GM12875 (cell line): Measurements from ENCODE around the gene MRPL14.

ENCODE experiments used
- H3K4me3 ChIP-seq: one replicate; pipeline ENCODE4 v1.5.1; 2011; ENCODE audit warnings: low read depth, low read length, control low read depth
- TF ChIP-seq, protein P1 (sequence below): IDR thresholded peaks from 2 replicates; pipeline ENCODE4 v1.5.1; 2011; ENCODE audit warnings: low read depth, mild to moderate bottlenecking, control low read depth, inconsistent platforms, low read length, moderate library complexity, borderline replicate concordance; ENCODE audit not compliant: insufficient read depth

The MRPL14 gene

GRCh38 chr6:44127186-44128019 is at the start of gene MRPL14, which contains the start of gene TMEM63B:
Gene MRPL14 (minus strand): TSS chr6:44127452. CDS start chr6:44116611, 10,841 bp downstream.
Gene TMEM63B (plus strand): TSS chr6:44127554. CDS start chr6:44134585, 7,031 bp downstream.
- TF ChIP-seq, protein P1, sequence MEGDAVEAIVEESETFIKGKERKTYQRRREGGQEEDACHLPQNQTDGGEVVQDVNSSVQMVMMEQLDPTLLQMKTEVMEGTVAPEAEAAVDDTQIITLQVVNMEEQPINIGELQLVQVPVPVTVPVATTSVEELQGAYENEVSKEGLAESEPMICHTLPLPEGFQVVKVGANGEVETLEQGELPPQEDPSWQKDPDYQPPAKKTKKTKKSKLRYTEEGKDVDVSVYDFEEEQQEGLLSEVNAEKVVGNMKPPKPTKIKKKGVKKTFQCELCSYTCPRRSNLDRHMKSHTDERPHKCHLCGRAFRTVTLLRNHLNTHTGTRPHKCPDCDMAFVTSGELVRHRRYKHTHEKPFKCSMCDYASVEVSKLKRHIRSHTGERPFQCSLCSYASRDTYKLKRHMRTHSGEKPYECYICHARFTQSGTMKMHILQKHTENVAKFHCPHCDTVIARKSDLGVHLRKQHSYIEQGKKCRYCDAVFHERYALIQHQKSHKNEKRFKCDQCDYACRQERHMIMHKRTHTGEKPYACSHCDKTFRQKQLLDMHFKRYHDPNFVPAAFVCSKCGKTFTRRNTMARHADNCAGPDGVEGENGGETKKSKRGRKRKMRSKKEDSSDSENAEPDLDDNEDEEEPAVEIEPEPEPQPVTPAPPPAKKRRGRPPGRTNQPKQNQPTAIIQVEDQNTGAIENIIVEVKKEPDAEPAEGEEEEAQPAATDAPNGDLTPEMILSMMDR = no peak
- H3K4me3 ChIP-seq = peak within 1 kb of the TSS; percentile 70

DNA sequence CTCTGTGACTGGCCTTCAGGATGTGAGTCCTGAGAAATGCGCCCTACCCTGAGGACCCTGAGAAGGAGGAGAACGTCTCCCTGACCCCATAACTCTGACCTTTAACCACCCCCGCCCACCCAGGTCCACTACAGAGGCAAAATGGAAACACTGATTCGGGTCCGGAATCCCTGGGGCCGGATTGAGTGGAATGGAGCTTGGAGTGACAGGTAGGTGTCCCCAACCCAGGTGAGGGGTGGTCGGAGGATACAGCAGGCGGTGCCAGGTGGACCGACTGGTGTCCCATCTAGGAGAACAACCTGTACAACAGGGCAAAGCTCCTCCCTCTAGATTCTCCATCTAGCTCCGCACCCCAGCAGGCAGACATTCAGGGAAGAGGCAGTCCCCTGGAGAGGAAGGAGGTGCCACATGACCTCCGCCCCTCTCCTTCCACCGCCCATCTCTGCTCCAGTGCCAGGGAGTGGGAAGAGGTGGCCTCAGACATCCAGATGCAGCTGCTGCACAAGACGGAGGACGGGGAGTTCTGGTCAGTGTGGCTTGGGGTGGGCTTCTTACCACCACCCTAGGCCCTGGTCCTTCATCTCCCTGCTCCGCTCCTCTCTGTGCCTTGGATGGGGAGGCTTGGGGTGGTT is 49.0 kb upstream of the MRPL14 start:
- no peak overlapping the region for H3K4me3 ChIP-seq

GRCh38 chr6:44172731-44173500 is 45.7 kb upstream of the MRPL14 start:
- H3K4me3 ChIP-seq = no peak overlapping the region
- TF ChIP-seq, protein P1 = peak; percentile 88

More for the DNA sequence above, 49.0 kb upstream of the MRPL14 start:
- TF ChIP-seq, protein P1 = no peak

DNA sequence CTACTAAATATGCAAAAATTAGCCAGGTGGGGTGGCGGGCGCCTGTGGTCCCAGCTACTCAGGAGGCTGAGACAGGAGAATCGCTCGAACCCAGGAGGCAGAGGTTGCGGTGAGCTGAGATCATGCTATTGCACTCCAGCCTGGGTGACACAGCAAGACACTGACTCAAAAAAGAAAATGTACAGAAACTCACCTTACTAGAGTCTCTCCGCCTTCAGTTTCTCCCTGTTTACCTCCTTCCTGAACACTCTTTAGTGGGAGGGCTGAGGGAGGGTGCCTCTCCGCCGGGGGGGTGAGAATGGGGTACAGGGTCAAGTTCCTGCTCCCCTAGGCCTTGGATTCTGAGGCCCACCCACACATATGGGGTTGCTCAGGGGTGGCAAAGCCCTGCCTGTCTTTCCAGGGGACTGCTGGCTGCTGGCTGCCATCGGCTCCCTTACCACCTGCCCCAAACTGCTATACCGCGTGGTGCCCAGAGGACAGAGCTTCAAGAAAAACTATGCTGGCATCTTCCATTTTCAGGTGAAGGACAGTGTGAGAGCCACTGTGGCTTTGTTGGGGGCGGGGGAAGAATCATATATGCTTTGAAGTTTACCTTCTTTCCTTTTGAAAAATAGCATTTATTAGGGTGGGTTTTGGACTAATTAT is 44.8 kb upstream of the MRPL14 start:
- TF ChIP-seq, protein P1 = no peak

GRCh38 chr6:44169886-44170570 is 42.8 kb upstream of the MRPL14 start:
- TF ChIP-seq, protein P1 = no peak
- no peak overlapping the region for H3K4me3 ChIP-seq

More for the DNA sequence above, 44.8 kb upstream of the MRPL14 start:
- no peak overlapping the region for H3K4me3 ChIP-seq

DNA sequence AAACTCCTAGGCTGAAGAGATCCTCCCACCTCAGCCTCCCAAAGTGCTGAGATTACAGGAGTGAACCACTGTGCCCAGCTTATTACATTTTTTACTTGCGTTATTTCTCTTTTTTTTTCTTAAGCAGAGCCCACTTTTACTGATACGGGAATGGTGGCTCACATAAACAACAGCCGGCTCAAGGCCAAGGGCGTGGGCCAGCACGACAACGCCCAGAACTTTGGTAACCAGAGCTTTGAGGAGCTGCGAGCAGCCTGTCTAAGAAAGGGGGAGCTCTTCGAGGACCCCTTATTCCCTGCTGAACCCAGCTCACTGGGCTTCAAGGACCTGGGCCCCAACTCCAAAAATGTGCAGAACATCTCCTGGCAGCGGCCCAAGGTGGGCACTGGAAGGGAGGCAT is 41.9 kb upstream of the MRPL14 start:
- no peak overlapping the region for H3K4me3 ChIP-seq
- TF ChIP-seq, protein P1 = no peak
